OCI-LY1 (cell line): ENCODE results near the gene JPH2.

Source experiments
- EZH2 ChIP-seq: fragments of 200-600 bp; sonication (generic), shearing (Covaris generic); IDR thresholded peaks from 2 replicates; pipeline ENCODE4 v1.8.0; 2017; ENCODE audit warnings: borderline replicate concordance, mixed run types, mild to moderate bottlenecking, antibody characterized with exemption, low read length, moderate library complexity, mixed read lengths
- TF ChIP-seq, protein P1 (sequence below): fragments of 200-600 bp; sonication (generic), shearing (Covaris generic); IDR thresholded peaks from 2 replicates; pipeline ENCODE4 v1.5.1; 2017; ENCODE audit warnings: mild to moderate bottlenecking, antibody characterized with exemption, low read length, moderate library complexity, mixed read lengths

DNA sequence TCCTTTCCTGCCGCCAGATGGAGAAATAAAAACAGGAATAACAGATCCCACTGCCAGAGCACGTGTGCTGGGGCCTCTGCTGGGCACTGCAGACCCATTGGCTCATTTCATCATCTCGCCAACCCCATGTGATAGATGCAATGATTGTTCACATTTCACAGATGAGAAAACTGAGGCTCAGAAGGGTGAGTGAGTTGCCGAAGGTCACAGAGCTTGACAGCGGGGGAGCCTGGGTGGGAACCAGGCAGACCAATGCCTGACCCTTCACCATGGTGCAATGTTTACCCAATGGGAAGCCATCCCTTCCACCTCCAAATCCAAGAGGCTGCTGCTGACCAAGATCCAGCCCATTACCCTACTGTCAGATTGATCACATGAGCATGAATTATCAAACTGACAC is 105.1 kb downstream of the JPH2 start:
- TF ChIP-seq, protein P1, sequence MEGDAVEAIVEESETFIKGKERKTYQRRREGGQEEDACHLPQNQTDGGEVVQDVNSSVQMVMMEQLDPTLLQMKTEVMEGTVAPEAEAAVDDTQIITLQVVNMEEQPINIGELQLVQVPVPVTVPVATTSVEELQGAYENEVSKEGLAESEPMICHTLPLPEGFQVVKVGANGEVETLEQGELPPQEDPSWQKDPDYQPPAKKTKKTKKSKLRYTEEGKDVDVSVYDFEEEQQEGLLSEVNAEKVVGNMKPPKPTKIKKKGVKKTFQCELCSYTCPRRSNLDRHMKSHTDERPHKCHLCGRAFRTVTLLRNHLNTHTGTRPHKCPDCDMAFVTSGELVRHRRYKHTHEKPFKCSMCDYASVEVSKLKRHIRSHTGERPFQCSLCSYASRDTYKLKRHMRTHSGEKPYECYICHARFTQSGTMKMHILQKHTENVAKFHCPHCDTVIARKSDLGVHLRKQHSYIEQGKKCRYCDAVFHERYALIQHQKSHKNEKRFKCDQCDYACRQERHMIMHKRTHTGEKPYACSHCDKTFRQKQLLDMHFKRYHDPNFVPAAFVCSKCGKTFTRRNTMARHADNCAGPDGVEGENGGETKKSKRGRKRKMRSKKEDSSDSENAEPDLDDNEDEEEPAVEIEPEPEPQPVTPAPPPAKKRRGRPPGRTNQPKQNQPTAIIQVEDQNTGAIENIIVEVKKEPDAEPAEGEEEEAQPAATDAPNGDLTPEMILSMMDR: no peak
- no peak for TF ChIP-seq EZH2
